ENCODE measurements around the gene ZNF613.
A peak's percentile ranks its signal among the peaks of the same experiment; 100 is the strongest.
"Not testable (repeated sequence)": the region's sequence is repeated elsewhere in the genome, so short reads cannot be mapped to it uniquely, and the experiment has no call there.

The ZNF613 gene

GRCh38 chr19:51926784-51927741 lies at the start of gene ZNF613:
Gene ZNF613 (plus strand): TSS chr19:51927472. CDS start chr19:51936221, 8,749 bp downstream.
- DNase-seq (ENCODE audit: low read depth in 3 of 3): peak; percentile 71 to 79 (median 73)

GRCh38 chr19:51882518-51882917 lies 44.8 kb upstream of the ZNF613 start:
- no peak for DNase-seq (ENCODE audit: low read depth in 3 of 3)

- DNase-seq (ENCODE audit: low read depth in 3 of 3): no peak
Measured at GRCh38 chr19:51884713-51885112, 42.6 kb upstream of the ZNF613 start.

GRCh38 chr19:51887522-51888498 lies 39.5 kb upstream of the ZNF613 start, which contains the start of gene ZNF577:
Gene ZNF577 (minus strand): TSS chr19:51887951. CDS start chr19:51880382, 7,569 bp downstream.
- DNase-seq (ENCODE audit: low read depth in 3 of 3): peak; percentile 1 to 67 (median 50)

- no peak for DNase-seq (ENCODE audit: low read depth in 3 of 3)
Measured at GRCh38 chr19:51889934-51890333, 37.3 kb upstream of the ZNF613 start.

GRCh38 chr19:51891193-51891747 lies 36.0 kb upstream of the ZNF613 start:
- no peak for DNase-seq (ENCODE audit: low read depth in 3 of 3)

- DNase-seq (ENCODE audit: low read depth in 3 of 3): no peak
Measured at GRCh38 chr19:51901860-51902259, 25.4 kb upstream of the ZNF613 start.

- no peak for DNase-seq (ENCODE audit: low read depth in 3 of 3)
Measured at GRCh38 chr19:51903192-51903591, 24.1 kb upstream of the ZNF613 start.

- DNase-seq (ENCODE audit: low read depth in 3 of 3): peak; percentile 63 to 79 (median 65)
Measured at GRCh38 chr19:51904331-51905165, 22.7 kb upstream of the ZNF613 start, which contains the start of gene ZNF649. Gene ZNF649 (minus strand): TSS chr19:51905017. CDS start chr19:51900107, 4,910 bp downstream.

- no peak for DNase-seq (ENCODE audit: low read depth in 3 of 3)
Measured at GRCh38 chr19:51905206-51905605, 22.1 kb upstream of the ZNF613 start.

GRCh38 chr19:51905639-51906038 lies 21.6 kb upstream of the ZNF613 start:
- DNase-seq (ENCODE audit: low read depth in 3 of 3): not testable (repeated sequence)

- not testable (repeated sequence) for DNase-seq (ENCODE audit: low read depth in 3 of 3)
Measured at GRCh38 chr19:51906108-51906507, 21.2 kb upstream of the ZNF613 start.

- not testable (repeated sequence) for DNase-seq (ENCODE audit: low read depth in 3 of 3)
Measured at GRCh38 chr19:51907981-51908380, 19.3 kb upstream of the ZNF613 start.

- DNase-seq (ENCODE audit: low read depth in 3 of 3): no peak
Measured at GRCh38 chr19:51915324-51915867, 11.9 kb upstream of the ZNF613 start.

- no peak for DNase-seq (ENCODE audit: low read depth in 3 of 3)
Measured at GRCh38 chr19:51916167-51916566, 11.1 kb upstream of the ZNF613 start.

GRCh38 chr19:51919606-51920005 lies 7.7 kb upstream of the ZNF613 start:
- no peak for DNase-seq (ENCODE audit: low read depth in 3 of 3)

- DNase-seq (ENCODE audit: low read depth in 3 of 3): no peak
Measured at GRCh38 chr19:51921949-51922348, 5.3 kb upstream of the ZNF613 start.

- no peak for DNase-seq (ENCODE audit: low read depth in 3 of 3)
Measured at GRCh38 chr19:51926426-51926783, 867 bp upstream of the ZNF613 start.

- no peak for DNase-seq (ENCODE audit: low read depth in 3 of 3)
Measured at GRCh38 chr19:51927859-51928258, 587 bp downstream of the ZNF613 start.

GRCh38 chr19:51931921-51932320 lies 4.6 kb downstream of the ZNF613 start:
- DNase-seq (ENCODE audit: low read depth in 3 of 3): no peak
